Measurements from ENCODE around the gene HMCN1. TPM values are rescaled to one million over a fixed set of nuclear protein-coding genes. Genes with fewer than 3 reads are reported as not detected.
"Not testable (repeated sequence)": the region's sequence is repeated elsewhere in the genome, so short reads cannot be mapped to it uniquely, and the experiment has no call there.

Gene HMCN1
- total RNA-seq, 1 experiment from 2014 or later, result 0.63 TPM

GRCh38 chr1:185794495-185794894 is 60.3 kb downstream of the HMCN1 start:
- not testable (repeated sequence) for H3K4me2 ChIP-seq (ENCODE audit: low read depth, low read length, poor library complexity, severe bottlenecking); H3K27me3 ChIP-seq (ENCODE audit: low read length); DNase-seq; H3K79me2 ChIP-seq (ENCODE audit: low read length); H2AFZ ChIP-seq (ENCODE audit: low read length); H3K9me2 ChIP-seq (replicated peaks; ENCODE audit: insufficient read depth, low read length); H3K9ac ChIP-seq (ENCODE audit: low read length); H3K27ac ChIP-seq (ENCODE audit: low read length); H4K20me1 ChIP-seq (ENCODE audit: insufficient read depth, low read depth, low read length); H3K4me1 ChIP-seq (ENCODE audit: low read length); H3K4me3 ChIP-seq (ENCODE audit: low read length); H3K36me3 ChIP-seq (ENCODE audit: insufficient read depth, low read length)
- H3K9me3 ChIP-seq (ENCODE audit: low read length), result peaks cover 16% of the 10 kb centered on the region

- H3K9me2 ChIP-seq (replicated peaks; ENCODE audit: insufficient read depth, low read length), result no peaks in the 10 kb centered on the region; the same call in 1 of the 2 replicates
- no peak for DNase-seq
- no peaks in the 10 kb centered on the region for H4K20me1 ChIP-seq (ENCODE audit: insufficient read depth, low read depth, low read length)
- H3K9me3 ChIP-seq (ENCODE audit: low read length), result peaks cover 16% of the 10 kb centered on the region
- no peak overlapping the region for H3K27ac ChIP-seq (ENCODE audit: low read length)
- H3K36me3 ChIP-seq (ENCODE audit: insufficient read depth, low read length), result no peaks in the 10 kb centered on the region
- H3K4me1 ChIP-seq (ENCODE audit: low read length), result no peaks in the 10 kb centered on the region
- no peak overlapping the region for H2AFZ ChIP-seq (ENCODE audit: low read length)
- H3K79me2 ChIP-seq (ENCODE audit: low read length), result no peaks in the 10 kb centered on the region
- H3K27me3 ChIP-seq (ENCODE audit: low read length), result no peaks in the 10 kb centered on the region; the same call in 1 of the 2 replicates
- no peak overlapping the region for H3K4me3 ChIP-seq (ENCODE audit: low read length)
- no peak overlapping the region for H3K9ac ChIP-seq (ENCODE audit: low read length)
- H3K4me2 ChIP-seq (ENCODE audit: low read depth, low read length, poor library complexity, severe bottlenecking), result no peak overlapping the region
Observed at GRCh38 chr1:185795181-185795580, 61.0 kb downstream of the HMCN1 start.

GRCh38 chr1:185798505-185798904 is 64.3 kb downstream of the HMCN1 start:
- no peaks in the 10 kb centered on the region for H3K79me2 ChIP-seq (ENCODE audit: low read length)
- no peaks in the 10 kb centered on the region for H3K4me1 ChIP-seq (ENCODE audit: low read length)
- no peak overlapping the region for H3K4me2 ChIP-seq (ENCODE audit: low read depth, low read length, poor library complexity, severe bottlenecking)
- no peaks in the 10 kb centered on the region; the same call in 1 of the 2 replicates for H3K9me2 ChIP-seq (replicated peaks; ENCODE audit: insufficient read depth, low read length)
- no peak overlapping the region for H3K4me3 ChIP-seq (ENCODE audit: low read length)
- H4K20me1 ChIP-seq (ENCODE audit: insufficient read depth, low read depth, low read length), result no peaks in the 10 kb centered on the region
- peaks cover 16% of the 10 kb centered on the region for H3K9me3 ChIP-seq (ENCODE audit: low read length)
- no peak overlapping the region for H2AFZ ChIP-seq (ENCODE audit: low read length)
- H3K27me3 ChIP-seq (ENCODE audit: low read length), result no peaks in the 10 kb centered on the region; the same call in 1 of the 2 replicates
- no peaks in the 10 kb centered on the region for H3K36me3 ChIP-seq (ENCODE audit: insufficient read depth, low read length)
- DNase-seq, result no peak
- H3K9ac ChIP-seq (ENCODE audit: low read length), result no peak overlapping the region
- no peak overlapping the region for H3K27ac ChIP-seq (ENCODE audit: low read length)

- DNase-seq, result no peak
- Histone ChIP-seq H4K20me1 (ENCODE audit: insufficient read depth, low read depth, low read length) (no peaks in the 10 kb centered on the region), H3K4me1 (ENCODE audit: low read length) (no peaks in the 10 kb centered on the region), H3K36me3 (ENCODE audit: insufficient read depth, low read length) (no peaks in the 10 kb centered on the region), H3K4me3 (ENCODE audit: low read length) (no peak overlapping the region), H3K4me2 (ENCODE audit: low read depth, low read length, poor library complexity, severe bottlenecking) (no peak overlapping the region), H3K27me3 (ENCODE audit: low read length) (peaks cover 3% of the 10 kb centered on the region; the same call in 1 of the 2 replicates), H3K79me2 (ENCODE audit: low read length) (no peaks in the 10 kb centered on the region), H3K9ac (ENCODE audit: low read length) (no peak overlapping the region), H3K9me2 (replicated peaks; ENCODE audit: insufficient read depth, low read length) (no peaks in the 10 kb centered on the region), H2AFZ (ENCODE audit: low read length) (no peak overlapping the region), H3K27ac (ENCODE audit: low read length) (no peak overlapping the region), H3K9me3 (ENCODE audit: low read length) (peaks cover 10% of the 10 kb centered on the region)
Observed at GRCh38 chr1:185803241-185803640, 69.0 kb downstream of the HMCN1 start.

GRCh38 chr1:185804206-185804605 is 70.0 kb downstream of the HMCN1 start:
- no peak overlapping the region for H3K4me3 ChIP-seq (ENCODE audit: low read length)
- no peaks in the 10 kb centered on the region for H3K36me3 ChIP-seq (ENCODE audit: insufficient read depth, low read length)
- no peak for DNase-seq
- H2AFZ ChIP-seq (ENCODE audit: low read length), result no peak overlapping the region
- H3K9me3 ChIP-seq (ENCODE audit: low read length), result peaks cover 2% of the 10 kb centered on the region; the same call in 1 of the 2 replicates
- peaks cover 3% of the 10 kb centered on the region; the same call in 1 of the 2 replicates for H3K27me3 ChIP-seq (ENCODE audit: low read length)
- no peaks in the 10 kb centered on the region for H3K4me1 ChIP-seq (ENCODE audit: low read length)
- no peak overlapping the region for H3K4me2 ChIP-seq (ENCODE audit: low read depth, low read length, poor library complexity, severe bottlenecking)
- H3K79me2 ChIP-seq (ENCODE audit: low read length), result no peaks in the 10 kb centered on the region
- H3K9ac ChIP-seq (ENCODE audit: low read length), result no peak overlapping the region
- no peak overlapping the region for H3K27ac ChIP-seq (ENCODE audit: low read length)
- no peaks in the 10 kb centered on the region for H4K20me1 ChIP-seq (ENCODE audit: insufficient read depth, low read depth, low read length)
- no peaks in the 10 kb centered on the region for H3K9me2 ChIP-seq (replicated peaks; ENCODE audit: insufficient read depth, low read length)

- H3K36me3 ChIP-seq (ENCODE audit: insufficient read depth, low read length), result no peaks in the 10 kb centered on the region
- H2AFZ ChIP-seq (ENCODE audit: low read length), result no peak overlapping the region
- no peaks in the 10 kb centered on the region for H3K4me1 ChIP-seq (ENCODE audit: low read length)
- no peak overlapping the region for H3K4me2 ChIP-seq (ENCODE audit: low read depth, low read length, poor library complexity, severe bottlenecking)
- no peak overlapping the region for H3K9ac ChIP-seq (ENCODE audit: low read length)
- no peaks in the 10 kb centered on the region for H4K20me1 ChIP-seq (ENCODE audit: insufficient read depth, low read depth, low read length)
- no peak for DNase-seq
- H3K79me2 ChIP-seq (ENCODE audit: low read length), result no peaks in the 10 kb centered on the region
- H3K9me3 ChIP-seq (ENCODE audit: low read length), result no peaks in the 10 kb centered on the region
- H3K9me2 ChIP-seq (replicated peaks; ENCODE audit: insufficient read depth, low read length), result no peaks in the 10 kb centered on the region
- 0 out of 2 replicates have a peak, but pooled peaks cover 3% of the 10 kb centered on the region for H3K27me3 ChIP-seq (ENCODE audit: low read length)
- no peak overlapping the region for H3K4me3 ChIP-seq (ENCODE audit: low read length)
- H3K27ac ChIP-seq (ENCODE audit: low read length), result no peak overlapping the region
Observed at GRCh38 chr1:185804608-185805007, 70.4 kb downstream of the HMCN1 start.

- Histone ChIP-seq H3K9me2 (replicated peaks; ENCODE audit: insufficient read depth, low read length) (no peaks in the 10 kb centered on the region), H2AFZ (ENCODE audit: low read length) (no peak overlapping the region)
Observed at GRCh38 chr1:185807275-185807674, 73.1 kb downstream of the HMCN1 start.

GRCh38 chr1:185808631-185809030 is 74.4 kb downstream of the HMCN1 start:
- no peaks in the 10 kb centered on the region for H3K36me3 ChIP-seq (ENCODE audit: insufficient read depth, low read length)
- no peak overlapping the region for H3K27ac ChIP-seq (ENCODE audit: low read length)
- H3K4me2 ChIP-seq (ENCODE audit: low read depth, low read length, poor library complexity, severe bottlenecking), result no peak overlapping the region
- H2AFZ ChIP-seq (ENCODE audit: low read length), result no peak overlapping the region
- no peaks in the 10 kb centered on the region for H3K79me2 ChIP-seq (ENCODE audit: low read length)
- H4K20me1 ChIP-seq (ENCODE audit: insufficient read depth, low read depth, low read length), result no peaks in the 10 kb centered on the region
- no peak overlapping the region for H3K9ac ChIP-seq (ENCODE audit: low read length)
- no peaks in the 10 kb centered on the region for H3K4me1 ChIP-seq (ENCODE audit: low read length)
- H3K9me3 ChIP-seq (ENCODE audit: low read length), result no peaks in the 10 kb centered on the region
- H3K4me3 ChIP-seq (ENCODE audit: low read length), result no peak overlapping the region
- no peaks in the 10 kb centered on the region for H3K9me2 ChIP-seq (replicated peaks; ENCODE audit: insufficient read depth, low read length)
- 0 out of 2 replicates have a peak, but pooled peaks cover 3% of the 10 kb centered on the region for H3K27me3 ChIP-seq (ENCODE audit: low read length)
- DNase-seq, result no peak

More at GRCh38 chr1:185807275-185807674, 73.1 kb downstream of the HMCN1 start:
- 0 out of 2 replicates have a peak, but pooled peaks cover 3% of the 10 kb centered on the region for H3K27me3 ChIP-seq (ENCODE audit: low read length)
- no peak overlapping the region for H3K9ac ChIP-seq (ENCODE audit: low read length)
- no peak for DNase-seq
- H4K20me1 ChIP-seq (ENCODE audit: insufficient read depth, low read depth, low read length), result no peaks in the 10 kb centered on the region
- H3K4me2 ChIP-seq (ENCODE audit: low read depth, low read length, poor library complexity, severe bottlenecking), result no peak overlapping the region
- no peaks in the 10 kb centered on the region for H3K4me1 ChIP-seq (ENCODE audit: low read length)
- no peak overlapping the region for H3K27ac ChIP-seq (ENCODE audit: low read length)
- H3K9me3 ChIP-seq (ENCODE audit: low read length), result no peaks in the 10 kb centered on the region
- H3K79me2 ChIP-seq (ENCODE audit: low read length), result no peaks in the 10 kb centered on the region
- H3K36me3 ChIP-seq (ENCODE audit: insufficient read depth, low read length), result no peaks in the 10 kb centered on the region
- H3K4me3 ChIP-seq (ENCODE audit: low read length), result no peak overlapping the region

Measured in Karpas-422 (cell line).